K562 (cell line): ENCODE results near the gene EDEM1. TPM values are rescaled to one million over a fixed set of nuclear protein-coding genes. Genes with fewer than 3 reads are reported as not detected.

Experiments used
- BDP1 ChIP-seq: IDR thresholded peaks from 3 replicates; pipeline ENCODE4 v1.6.1; 2011; ENCODE audit not compliant: insufficient read length, insufficient read depth
- CBX1 ChIP-seq: sonication (generic); IDR thresholded peaks from 2 replicates; pipeline ENCODE4 v1.6.1; 2016; ENCODE audit warnings: antibody characterized with exemption, low read depth, mild to moderate bottlenecking
- CCAR2 ChIP-seq: fragments of 200-400 bp; formaldehyde crosslinking; IDR thresholded peaks from 2 replicates; pipeline ENCODE4 v1.6.1; 2017; ENCODE audit warnings: mild to moderate bottlenecking, low read depth, low read length
- CEBPB ChIP-seq: fragments of 450-650 bp; IDR thresholded peaks from 2 replicates; pipeline ENCODE4 v1.6.1; 2016; ENCODE audit warnings: missing genetic modification characterization, missing compliant biosample characterization
- CSDE1 ChIP-seq, 2 experiments: fragments of 450-650 bp; IDR thresholded peaks; 2 replicates each; pipeline ENCODE4 v1.6.1; 2016; ENCODE audit warnings: mild to moderate bottlenecking in 1 of 2
- DDX20 ChIP-seq: fragments of 450-650 bp; IDR thresholded peaks from 2 replicates; pipeline ENCODE4 v1.6.1; 2016; ENCODE audit warnings: missing genetic modification characterization, low read depth, mild to moderate bottlenecking, missing compliant biosample characterization, moderate library complexity
- DPF2 ChIP-seq: fragments of 450-650 bp; IDR thresholded peaks from 2 replicates; pipeline ENCODE4 v1.6.1; 2016
- IFI16 ChIP-seq: fragments of 250-450 bp; sonication (Bioruptor Pico); IDR thresholded peaks from 2 replicates; pipeline ENCODE4 v2.1.2; 2022; ENCODE audit warnings: mild to moderate bottlenecking, inconsistent platforms
- MCM2 ChIP-seq: fragments of 450-650 bp; IDR thresholded peaks from 2 replicates; pipeline ENCODE4 v1.6.1; 2017; ENCODE audit warnings: low read depth, mild to moderate bottlenecking
- MEF2A ChIP-seq: IDR thresholded peaks from 2 replicates; pipeline ENCODE4 v1.6.1; 2011; ENCODE audit warnings: low read depth, mild to moderate bottlenecking, low read length, moderate library complexity; ENCODE audit not compliant: control insufficient read depth
- MYBL2 ChIP-seq, 2 experiments: fragments of 450-650 bp in 1 of 2; sonication (generic) in 1 of 2; formaldehyde crosslinking in 1 of 2; IDR thresholded peaks; 2 replicates each; pipeline versions ENCODE4 v1.6.1 to v1.8.1; 2017 to 2022; ENCODE audit warnings: borderline replicate concordance in 1 of 2, inconsistent platforms in 1 of 2, low read depth in 1 of 2, mild to moderate bottlenecking in 1 of 2, missing genetic modification reagents in 1 of 2, moderate library complexity in 1 of 2
- NFATC3 ChIP-seq: fragments of 450-650 bp; IDR thresholded peaks from 2 replicates; pipeline ENCODE4 v1.6.1; 2017; ENCODE audit warnings: mild to moderate bottlenecking
- NFYB ChIP-seq: IDR thresholded peaks from 2 replicates; pipeline ENCODE4 v1.6.1; 2011; ENCODE audit warnings: mild to moderate bottlenecking, moderate library complexity; ENCODE audit not compliant: insufficient read length; ENCODE audit errors: extremely low read depth
- NR0B1 ChIP-seq: fragments of 450-650 bp; IDR thresholded peaks from one replicate; pipeline ENCODE4 v1.6.1; 2018; ENCODE audit warnings: mild to moderate bottlenecking, moderate library complexity; ENCODE audit not compliant: partially characterized antibody
- NR4A1 ChIP-seq, 2 experiments: fragments of 250-450 bp in 1 of 2; fragments of 450-650 bp in 1 of 2; sonication (Bioruptor Pico) in 1 of 2; IDR thresholded peaks; 2 replicates each; pipeline versions ENCODE4 v1.4.0 to v1.6.1; 2016 to 2020; ENCODE audit warnings: mild to moderate bottlenecking in 2 of 2, missing compliant biosample characterization in 1 of 2, missing genetic modification characterization in 1 of 2, moderate library complexity in 1 of 2
- POLR2B ChIP-seq: fragments of 450-650 bp; IDR thresholded peaks from 2 replicates; pipeline ENCODE4 v1.6.1; 2018; ENCODE audit warnings: low read depth; ENCODE audit not compliant: partially characterized antibody
- RREB1 ChIP-seq: fragments of 250-450 bp; sonication (Bioruptor Pico); IDR thresholded peaks from 2 replicates; pipeline ENCODE4 v1.4.0; 2020
- SMAD3 ChIP-seq: fragments of 450-650 bp; formaldehyde crosslinking; conservative IDR thresholded peaks from 2 replicates; pipeline ENCODE4 v1.4.0; 2020; ENCODE audit warnings: mild to moderate bottlenecking
- TAF1 ChIP-seq: IDR thresholded peaks from 2 replicates; pipeline ENCODE4 v1.6.1; 2011; ENCODE audit warnings: mild to moderate bottlenecking, low read length, moderate library complexity; ENCODE audit not compliant: insufficient read depth, control insufficient read depth, severe bottlenecking; ENCODE audit errors: extremely low read depth
- TCF3 ChIP-seq: sonication (generic); formaldehyde crosslinking; IDR thresholded peaks from 2 replicates; pipeline ENCODE4 v1.4.0; 2020; ENCODE audit warnings: mild to moderate bottlenecking, missing genetic modification reagents
- ZKSCAN3 ChIP-seq: fragments of 250-450 bp; sonication (Bioruptor Pico); IDR thresholded peaks from 2 replicates; pipeline ENCODE4 v1.4.0; 2020
- ZNF277 ChIP-seq: fragments of 250-450 bp; sonication (Bioruptor Pico); IDR thresholded peaks from 2 replicates; pipeline ENCODE4 v1.8.0; 2022; ENCODE audit warnings: inconsistent platforms, mild to moderate bottlenecking, moderate library complexity, borderline replicate concordance
- polyA plus RNA-seq, 8 experiments: library from polyadenylated mRNA; depleted of rRNA in 4 of 8; stranded (reverse) in 5 of 8; unstranded in 3 of 8; fragments of >200 nt; fragmentation: Nextera tagmentation in 2 of 8; fragmentation: Illumina TruSeq in 1 of 8; extraction: Ambion mirVana in 2 of 8; extraction: Trizol in 1 of 8; gene quantifications; 2 replicates each; pipeline versions ENCODE4 v1.2.1 to v1.2.3, GENCODE V29; 2011 to 2014; ENCODE audit warnings: inconsistent platforms in 1 of 8, missing spikeins in 1 of 8
- total RNA-seq, 7 experiments: library from RNA; depleted of rRNA in 6 of 7; stranded (reverse); fragments of >200 nt in 6 of 7; fragmentation: Illumina TruSeq in 2 of 7; extraction: Trizol in 2 of 7; gene quantifications; 2 replicates each; pipeline versions ENCODE4 v1.2.1 to v1.2.3, GENCODE V29; 2011 to 2021; ENCODE audit warnings: low replicate concordance in 1 of 7

Gene EDEM1
- total and polyA plus RNA-seq, 9 of the 15 experiments (the other 6 are each of a cell fraction or from before 2014, with no cell fraction given): 6.2 to 36.7 (median 14.3) TPM

GRCh38 chr3:5195605-5196004, 8.1 kb downstream of the EDEM1 start (continued):
- TF ChIP-seq RREB1 (CRISPR knock-in tag) (no peak), ZNF277 (CRISPR knock-in tag) (no peak), CEBPB (tag) (no peak), DDX20 (tag) (0 out of 2 replicates have a peak, but pooled peaks have one; percentile 29), MCM2 (no peak), MYBL2 (IDR thresholded peaks at IDR 0.05; ENCODE audit: low read depth) (no peak), MYBL2 (CRISPR knock-in tag; IDR thresholded peaks at IDR 0.05; ENCODE audit: borderline replicate concordance) (no peak), IFI16 (no peak), ZKSCAN3 (no peak), CBX1 (no peak), NR0B1 (no peak), NR4A1 (CRISPR knock-in tag; IDR thresholded peaks at IDR 0.05) (no peak), NR4A1 (tag; IDR thresholded peaks at IDR 0.05) (no peak), MEF2A (no peak), TCF3 (CRISPR knock-in tag) (no peak), SMAD3 (CRISPR knock-in tag) (0 out of 2 replicates have a peak, but pooled peaks have one; percentile 37), POLR2B (no peak), DPF2 (no peak), CCAR2 (no peak), CSDE1 (IDR thresholded peaks at IDR 0.05) (no peak), TAF1 (no peak), BDP1 (no peak), NFYB (no peak), NFATC3 (no peak)
